AG09309 (cell line): ENCODE measurements around the gene SUFU.
A peak's percentile ranks its signal among the peaks of the same experiment; 100 is the strongest.

Source experiments
- DNase-seq: peaks from one replicate; pipeline ENCODE4 v3.0.0-alpha.2; 2010; ENCODE audit warnings: low read depth
- H3K4me3 ChIP-seq: 2 replicates; pipeline ENCODE4 v1.5.1; 2011; ENCODE audit warnings: mild to moderate bottlenecking, low read depth, low read length, moderate library complexity; ENCODE audit not compliant: control insufficient read depth
- TF ChIP-seq, protein P1 (sequence below): IDR thresholded peaks from 2 replicates; pipeline ENCODE4 v1.5.1; 2011; ENCODE audit warnings: mild to moderate bottlenecking, low read depth, low read length, inconsistent platforms; ENCODE audit not compliant: insufficient read depth, control insufficient read depth; ENCODE audit errors: missing control alignments

Gene SUFU

DNA sequence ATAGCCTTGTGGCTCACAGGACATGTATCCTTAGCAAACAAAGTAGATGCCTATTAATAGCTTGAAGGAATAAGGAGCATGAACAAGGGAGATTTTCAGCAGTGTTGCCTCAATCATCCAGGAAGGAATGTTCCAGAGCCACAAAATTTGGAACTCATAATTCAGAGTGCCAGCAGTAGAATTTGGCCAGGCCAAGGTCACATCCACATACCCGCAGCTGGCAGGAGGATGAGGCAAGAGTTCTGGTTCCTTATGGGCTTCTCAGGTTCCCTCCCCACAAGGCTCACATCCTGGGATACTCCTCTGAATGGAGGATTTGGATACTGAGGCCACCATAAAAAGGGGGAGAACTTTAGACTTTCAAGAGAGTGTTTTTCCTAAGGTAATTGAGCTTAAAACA, 45.8 kb downstream of the SUFU start:
- DNase-seq = peak; percentile 25

DNA sequence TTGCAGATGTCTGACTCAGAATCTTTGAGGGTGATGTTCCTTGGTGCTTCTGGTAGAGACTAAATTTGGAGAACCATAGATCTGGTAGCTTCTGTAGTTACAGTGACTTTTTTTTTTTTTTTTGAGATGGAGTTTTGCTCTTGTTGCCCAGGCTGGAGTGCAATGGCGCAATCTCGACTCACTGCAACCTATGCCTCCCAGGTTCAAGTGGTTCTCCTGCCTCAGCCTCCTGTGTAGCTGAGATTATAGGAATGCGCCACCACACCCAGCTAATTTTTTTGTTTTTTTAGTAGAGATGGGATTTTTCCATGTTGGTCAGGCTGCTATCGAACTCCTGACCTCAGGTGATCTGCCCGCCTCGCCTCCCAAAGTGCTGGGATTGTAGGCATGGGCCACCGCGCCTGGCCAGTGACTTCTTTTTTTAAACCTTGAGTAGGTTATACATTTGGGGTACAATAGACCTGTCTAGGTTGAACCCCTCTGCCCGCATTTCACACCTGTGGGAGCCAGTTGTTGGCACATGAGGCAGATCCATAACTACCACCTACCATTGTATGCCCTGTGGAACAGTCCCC, 47.0 kb downstream of the SUFU start:
- H3K4me3 ChIP-seq = no peak overlapping the region
- DNase-seq = no peak
- TF ChIP-seq, protein P1, sequence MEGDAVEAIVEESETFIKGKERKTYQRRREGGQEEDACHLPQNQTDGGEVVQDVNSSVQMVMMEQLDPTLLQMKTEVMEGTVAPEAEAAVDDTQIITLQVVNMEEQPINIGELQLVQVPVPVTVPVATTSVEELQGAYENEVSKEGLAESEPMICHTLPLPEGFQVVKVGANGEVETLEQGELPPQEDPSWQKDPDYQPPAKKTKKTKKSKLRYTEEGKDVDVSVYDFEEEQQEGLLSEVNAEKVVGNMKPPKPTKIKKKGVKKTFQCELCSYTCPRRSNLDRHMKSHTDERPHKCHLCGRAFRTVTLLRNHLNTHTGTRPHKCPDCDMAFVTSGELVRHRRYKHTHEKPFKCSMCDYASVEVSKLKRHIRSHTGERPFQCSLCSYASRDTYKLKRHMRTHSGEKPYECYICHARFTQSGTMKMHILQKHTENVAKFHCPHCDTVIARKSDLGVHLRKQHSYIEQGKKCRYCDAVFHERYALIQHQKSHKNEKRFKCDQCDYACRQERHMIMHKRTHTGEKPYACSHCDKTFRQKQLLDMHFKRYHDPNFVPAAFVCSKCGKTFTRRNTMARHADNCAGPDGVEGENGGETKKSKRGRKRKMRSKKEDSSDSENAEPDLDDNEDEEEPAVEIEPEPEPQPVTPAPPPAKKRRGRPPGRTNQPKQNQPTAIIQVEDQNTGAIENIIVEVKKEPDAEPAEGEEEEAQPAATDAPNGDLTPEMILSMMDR = no peak

More for the DNA sequence above, 45.8 kb downstream of the SUFU start:
- H3K4me3 ChIP-seq = no peak overlapping the region
- TF ChIP-seq, protein P1 = no peak

DNA sequence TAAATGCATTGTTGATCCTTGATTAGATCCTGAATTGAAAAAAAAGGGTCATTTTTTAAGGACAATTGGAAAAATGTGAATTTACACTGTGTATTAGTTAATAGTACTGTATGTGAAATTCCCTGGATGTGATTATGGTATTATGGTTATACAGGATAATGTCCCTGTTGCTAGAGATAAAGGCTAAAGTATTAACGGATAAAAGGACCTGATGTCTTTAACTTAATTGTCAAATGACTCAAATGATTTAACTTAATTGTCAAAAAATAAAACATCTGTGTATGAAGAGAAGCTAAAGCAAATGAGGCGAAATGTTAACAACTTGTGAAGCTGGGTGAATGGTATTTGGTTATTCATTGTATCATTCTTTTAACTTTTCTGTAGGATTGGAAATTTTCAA, 48.8 kb downstream of the SUFU start:
- no peak for DNase-seq

DNA sequence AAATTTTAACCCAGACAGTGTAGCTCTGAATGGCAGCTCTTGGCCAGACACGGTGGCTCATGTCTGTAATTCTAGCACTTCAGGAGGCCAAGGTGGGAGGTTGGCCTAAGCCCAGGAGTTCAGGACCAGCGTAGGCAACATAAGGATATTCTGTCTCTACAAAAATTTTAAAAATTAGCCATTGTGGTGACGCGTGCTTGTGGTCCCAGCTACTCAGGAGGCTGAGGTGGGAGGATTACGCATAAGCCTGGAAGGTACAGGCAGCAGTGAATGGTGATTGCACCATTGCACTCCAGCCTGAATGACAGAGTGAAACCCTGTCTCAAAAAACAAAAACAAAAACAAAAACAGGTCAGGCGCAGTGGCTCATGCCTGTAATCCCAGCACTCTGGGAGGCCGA, 50.0 kb downstream of the SUFU start:
- H3K4me3 ChIP-seq = no peak overlapping the region
- DNase-seq = no peak
- TF ChIP-seq, protein P1 = no peak

More for the DNA sequence above, 48.8 kb downstream of the SUFU start:
- no peak overlapping the region for H3K4me3 ChIP-seq
- TF ChIP-seq, protein P1 = no peak

DNA sequence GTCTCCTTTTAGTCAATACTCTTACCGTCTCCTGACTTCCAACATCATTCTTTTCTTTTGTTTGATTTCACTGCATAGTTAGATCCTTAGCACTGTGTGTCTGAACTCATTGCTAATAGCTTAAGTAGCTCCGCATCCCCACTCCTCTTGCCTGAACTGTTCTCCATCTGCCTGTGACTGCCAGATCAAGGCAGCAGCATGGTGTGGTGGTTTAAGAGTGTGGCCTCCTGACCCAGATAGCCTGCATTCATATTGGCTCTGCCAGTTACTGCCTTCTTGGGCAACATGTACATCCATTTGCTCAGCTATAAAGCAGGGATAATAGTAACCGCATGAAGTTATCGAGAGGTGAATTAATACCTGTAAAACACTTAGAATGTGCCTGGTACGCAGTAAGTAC, 50.8 kb downstream of the SUFU start:
- TF ChIP-seq, protein P1 = no peak
- no peak for DNase-seq
- no peak overlapping the region for H3K4me3 ChIP-seq

DNA sequence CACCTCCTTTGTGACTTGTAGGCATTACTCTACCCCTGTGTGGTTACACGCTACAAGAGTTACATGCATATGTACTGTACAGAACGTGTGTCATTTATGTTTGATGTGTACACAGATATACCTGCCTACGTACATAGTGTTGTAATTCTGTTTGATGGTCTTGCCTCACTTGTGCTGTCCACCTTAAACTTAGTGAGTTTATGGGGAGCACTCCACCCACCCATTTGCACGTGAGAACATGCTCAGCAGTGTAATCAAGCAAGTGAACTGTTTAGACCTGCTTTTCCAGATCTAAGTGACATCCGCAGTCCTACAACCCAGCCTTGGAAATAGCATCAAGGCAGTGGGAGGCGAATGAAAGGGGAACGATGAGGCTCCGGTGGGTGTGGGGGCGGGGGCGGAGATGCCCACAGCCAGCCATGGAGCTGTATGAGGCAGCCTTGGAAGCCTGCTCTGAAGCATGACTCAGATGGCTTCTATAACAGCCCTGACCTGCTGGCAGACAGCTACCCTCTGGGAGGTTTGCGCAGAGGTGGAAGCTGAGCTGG, 52.1 kb downstream of the SUFU start:
- DNase-seq = no peak
- no peak overlapping the region for H3K4me3 ChIP-seq
- TF ChIP-seq, protein P1 = no peak

DNA sequence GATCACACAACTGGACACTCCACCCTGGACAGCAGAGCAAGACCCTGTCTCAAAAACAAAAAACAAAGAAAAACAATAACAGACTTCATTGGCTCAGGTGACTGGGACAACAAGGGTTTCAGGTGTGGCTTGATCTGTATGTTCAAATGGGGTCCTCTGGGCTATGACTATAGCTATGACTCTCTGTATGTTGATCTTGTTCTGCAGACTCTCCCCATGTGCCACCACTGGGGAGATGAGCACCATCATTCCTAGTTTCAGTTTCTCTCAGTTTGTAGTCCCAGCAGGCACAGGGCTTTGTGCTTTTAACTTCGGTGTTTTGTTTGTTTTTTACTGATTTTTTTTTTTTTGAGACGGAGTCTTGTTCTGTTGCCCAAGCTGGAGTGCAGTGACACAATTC, 53.8 kb downstream of the SUFU start:
- TF ChIP-seq, protein P1 = no peak

More for the DNA sequence above, 53.8 kb downstream of the SUFU start:
- no peak for DNase-seq
- no peak overlapping the region for H3K4me3 ChIP-seq
